CD4-positive, alpha-beta T cell treated with Interleukin-1 beta for 1 hour (primary cell): Measurements from ENCODE around the gene COL11A1.

ENCODE experiments used
- DNase-seq, 2 donors: peaks; one replicate each; pipeline ENCODE4 v3.0.0-alpha.2; 2020 to 2022

COL11A1 gene

GRCh38 chr1:102897557-102897956 is 210.8 kb downstream of the COL11A1 start:
- DNase-seq, result no peak

- no peak for DNase-seq
Observed at GRCh38 chr1:102896771-102897170, 211.6 kb downstream of the COL11A1 start.

- DNase-seq, result no peak
Observed at GRCh38 chr1:102896286-102896685, 212.0 kb downstream of the COL11A1 start.

- no peak for DNase-seq
Observed at GRCh38 chr1:102891868-102892625, 216.3 kb downstream of the COL11A1 start.

- no peak for DNase-seq
Observed at GRCh38 chr1:102886638-102887037, 221.7 kb downstream of the COL11A1 start.

GRCh38 chr1:102884238-102884637 is 224.1 kb downstream of the COL11A1 start:
- no peak for DNase-seq

GRCh38 chr1:102879439-102879993 is 228.8 kb downstream of the COL11A1 start:
- no peak for DNase-seq

- no peak for DNase-seq
Observed at GRCh38 chr1:102875756-102876155, 232.6 kb downstream of the COL11A1 start.

- no peak for DNase-seq
Observed at GRCh38 chr1:102872526-102872925, 235.8 kb downstream of the COL11A1 start.

GRCh38 chr1:102872097-102872496 is 236.2 kb downstream of the COL11A1 start:
- no peak for DNase-seq

GRCh38 chr1:102863704-102864103 is 244.6 kb downstream of the COL11A1 start:
- no peak for DNase-seq

- DNase-seq, result no peak
Observed at GRCh38 chr1:102861247-102861646, 247.1 kb downstream of the COL11A1 start.

GRCh38 chr1:102858695-102859094 is 249.6 kb downstream of the COL11A1 start:
- no peak for DNase-seq

GRCh38 chr1:102857251-102857650 is 251.1 kb downstream of the COL11A1 start:
- DNase-seq, result no peak

- no peak for DNase-seq
Observed at GRCh38 chr1:102853701-102854187, 254.6 kb downstream of the COL11A1 start.

GRCh38 chr1:102853136-102853535 is 255.2 kb downstream of the COL11A1 start:
- DNase-seq, result no peak

GRCh38 chr1:102852613-102853012 is 255.7 kb downstream of the COL11A1 start:
- DNase-seq, result no peak

- DNase-seq, result no peak
Observed at GRCh38 chr1:102851616-102852015, 256.7 kb downstream of the COL11A1 start.

- no peak for DNase-seq
Observed at GRCh38 chr1:102842606-102843005, 265.7 kb downstream of the COL11A1 start.

- no peak for DNase-seq
Observed at GRCh38 chr1:102840741-102841140, 267.6 kb downstream of the COL11A1 start.

GRCh38 chr1:102838016-102838415 is 270.3 kb downstream of the COL11A1 start:
- no peak for DNase-seq

- no peak for DNase-seq
Observed at GRCh38 chr1:102837551-102837950, 270.8 kb downstream of the COL11A1 start.

GRCh38 chr1:102836991-102837390 is 271.3 kb downstream of the COL11A1 start:
- DNase-seq, result no peak

GRCh38 chr1:102834688-102835320 is 273.5 kb downstream of the COL11A1 start:
- DNase-seq, result no peak
